Measurements from ENCODE around the gene RBM42. TPM values are rescaled to one million over a fixed set of nuclear protein-coding genes. Genes with fewer than 3 reads are reported as not detected.
A peak's percentile ranks its signal among the peaks of the same experiment; 100 is the strongest.
"Not testable (repeated sequence)": the region's sequence is repeated elsewhere in the genome, so short reads cannot be mapped to it uniquely, and the experiment has no call there.

The RBM42 gene
- total RNA-seq, 1 experiment from 2014 or later = 69.9 TPM

- DNase-seq; H3K27ac ChIP-seq; H3K27me3 ChIP-seq; H3K4me3 ChIP-seq; H3K4me1 ChIP-seq; H3K9me3 ChIP-seq (replicated peaks): not testable (repeated sequence)
- peaks cover 58% of the 10 kb centered on the region for H3K36me3 ChIP-seq
These were observed 26.0 kb downstream of the RBM42 start for GRCh38 chr19:35654828-35655227.

- DNase-seq = no peak
- Histone ChIP-seq H3K27me3 (no peaks in the 10 kb centered on the region), H3K9me3 (replicated peaks) (no peaks in the 10 kb centered on the region), H3K27ac (no peak overlapping the region), H3K36me3 (peaks cover 56% of the 10 kb centered on the region), H3K4me3 (no peak overlapping the region), H3K4me1 (no peaks in the 10 kb centered on the region)
These were observed 26.8 kb downstream of the RBM42 start for GRCh38 chr19:35655600-35655999.

- H3K4me1 ChIP-seq = no peaks in the 10 kb centered on the region
- DNase-seq = no peak
- H3K27me3 ChIP-seq = no peaks in the 10 kb centered on the region
- H3K27ac ChIP-seq = no peak overlapping the region
- H3K4me3 ChIP-seq = no peak overlapping the region
- H3K36me3 ChIP-seq = peaks cover 48% of the 10 kb centered on the region
- no peaks in the 10 kb centered on the region for H3K9me3 ChIP-seq (replicated peaks)
These were observed 27.9 kb downstream of the RBM42 start for GRCh38 chr19:35656700-35657099.

GRCh38 chr19:35657904-35658700 lies 29.3 kb downstream of the RBM42 start:
- no peaks in the 10 kb centered on the region for H3K4me1 ChIP-seq
- no peak overlapping the region for H3K27ac ChIP-seq
- peaks cover 44% of the 10 kb centered on the region for H3K36me3 ChIP-seq
- DNase-seq = peak in 1 of 2 experiments; percentile 20
- no peak overlapping the region for H3K4me3 ChIP-seq
- H3K9me3 ChIP-seq (replicated peaks) = no peaks in the 10 kb centered on the region
- no peaks in the 10 kb centered on the region for H3K27me3 ChIP-seq

- H3K27ac ChIP-seq = no peak overlapping the region
- no peak for DNase-seq
- H3K4me1 ChIP-seq = no peaks in the 10 kb centered on the region
- H3K27me3 ChIP-seq = no peaks in the 10 kb centered on the region
- H3K4me3 ChIP-seq = no peak overlapping the region
- no peaks in the 10 kb centered on the region for H3K9me3 ChIP-seq (replicated peaks)
- H3K36me3 ChIP-seq = peaks cover 14% of the 10 kb centered on the region
These were observed 33.1 kb downstream of the RBM42 start for GRCh38 chr19:35661995-35662340.

GRCh38 chr19:35663981-35664380 lies 35.1 kb downstream of the RBM42 start:
- Histone ChIP-seq H3K27ac (no peak overlapping the region), H3K27me3 (0 out of 2 replicates have a peak, but pooled peaks cover 5% of the 10 kb centered on the region), H3K9me3 (replicated peaks) (no peaks in the 10 kb centered on the region), H3K36me3 (0 out of 2 replicates have a peak, but pooled peaks cover 1% of the 10 kb centered on the region), H3K4me1 (no peaks in the 10 kb centered on the region), H3K4me3 (no peak overlapping the region)
- DNase-seq = no peak

- Histone ChIP-seq H3K27ac (no peak overlapping the region), H3K4me1 (no peaks in the 10 kb centered on the region), H3K9me3 (replicated peaks) (no peaks in the 10 kb centered on the region), H3K4me3 (no peak overlapping the region), H3K36me3 (no peaks in the 10 kb centered on the region), H3K27me3 (0 out of 2 replicates have a peak, but pooled peaks cover 5% of the 10 kb centered on the region)
- no peak for DNase-seq
These were observed 36.3 kb downstream of the RBM42 start for GRCh38 chr19:35665157-35665556.

- no peaks in the 10 kb centered on the region for H3K9me3 ChIP-seq (replicated peaks)
These were observed 36.8 kb downstream of the RBM42 start for GRCh38 chr19:35665604-35666003.

GRCh38 chr19:35666251-35666913 lies 37.5 kb downstream of the RBM42 start, which contains the start of gene UPK1A:
Gene UPK1A (plus strand): TSS chr19:35666517. CDS start chr19:35666813, 296 bp downstream.
- DNase-seq = no peak
- no peaks in the 10 kb centered on the region for H3K9me3 ChIP-seq (replicated peaks)
- no peaks in the 10 kb centered on the region for H3K36me3 ChIP-seq
- H3K4me1 ChIP-seq = no peaks in the 10 kb centered on the region
- 0 out of 2 replicates have a peak, but pooled peaks cover 5% of the 10 kb centered on the region for H3K27me3 ChIP-seq
- no peak within 1 kb of the TSS for H3K27ac ChIP-seq
- H3K4me3 ChIP-seq = no peak within 1 kb of the TSS

More at GRCh38 chr19:35665604-35666003, 36.8 kb downstream of the RBM42 start:
- 0 out of 2 replicates have a peak, but pooled peaks cover 5% of the 10 kb centered on the region for H3K27me3 ChIP-seq
- H3K36me3 ChIP-seq = no peaks in the 10 kb centered on the region
- H3K27ac ChIP-seq = no peak overlapping the region
- DNase-seq = no peak
- H3K4me1 ChIP-seq = no peaks in the 10 kb centered on the region
- H3K4me3 ChIP-seq = no peak overlapping the region

- no peak for DNase-seq
- Histone ChIP-seq H3K4me3 (no peak overlapping the region), H3K27me3 (peaks cover 15% of the 10 kb centered on the region; the same call in 1 of the 2 replicates), H3K9me3 (replicated peaks) (no peaks in the 10 kb centered on the region), H3K27ac (no peak overlapping the region), H3K36me3 (no peaks in the 10 kb centered on the region), H3K4me1 (no peaks in the 10 kb centered on the region)
These were observed 40.7 kb downstream of the RBM42 start for GRCh38 chr19:35669566-35669965.

- DNase-seq = no peak
- no peaks in the 10 kb centered on the region for H3K9me3 ChIP-seq (replicated peaks)
- no peaks in the 10 kb centered on the region for H3K36me3 ChIP-seq
- no peak overlapping the region for H3K27ac ChIP-seq
- peaks cover 15% of the 10 kb centered on the region; the same call in 1 of the 2 replicates for H3K27me3 ChIP-seq
- no peak overlapping the region for H3K4me3 ChIP-seq
- H3K4me1 ChIP-seq = no peaks in the 10 kb centered on the region
These were observed 41.1 kb downstream of the RBM42 start for GRCh38 chr19:35669974-35670373.

- H3K27me3 ChIP-seq = peaks cover 15% of the 10 kb centered on the region; the same call in 1 of the 2 replicates
- no peaks in the 10 kb centered on the region for H3K4me1 ChIP-seq
- no peaks in the 10 kb centered on the region for H3K9me3 ChIP-seq (replicated peaks)
- no peaks in the 10 kb centered on the region for H3K36me3 ChIP-seq
- H3K27ac ChIP-seq = no peak overlapping the region
- H3K4me3 ChIP-seq = no peak overlapping the region
- DNase-seq = no peak
These were observed 41.9 kb downstream of the RBM42 start for GRCh38 chr19:35670686-35671085.

- H3K4me3 ChIP-seq = no peak overlapping the region
- peaks cover 15% of the 10 kb centered on the region; the same call in 1 of the 2 replicates for H3K27me3 ChIP-seq
- H3K4me1 ChIP-seq = no peaks in the 10 kb centered on the region
- no peaks in the 10 kb centered on the region for H3K36me3 ChIP-seq
- no peak overlapping the region for H3K27ac ChIP-seq
- H3K9me3 ChIP-seq (replicated peaks) = no peaks in the 10 kb centered on the region
- no peak for DNase-seq
These were observed 43.0 kb downstream of the RBM42 start for GRCh38 chr19:35671818-35672217.

GRCh38 chr19:35673121-35673804 lies 44.4 kb downstream of the RBM42 start:
- H3K9me3 ChIP-seq (replicated peaks) = no peaks in the 10 kb centered on the region
- peaks cover 9% of the 10 kb centered on the region; the same call in 1 of the 2 replicates for H3K27me3 ChIP-seq
- no peaks in the 10 kb centered on the region for H3K4me1 ChIP-seq
- H3K27ac ChIP-seq = no peak overlapping the region
- H3K36me3 ChIP-seq = no peaks in the 10 kb centered on the region
- DNase-seq = no peak
- no peak overlapping the region for H3K4me3 ChIP-seq

Measured in SJCRH30 (cell line).